Medulla oblongata (tissue), 1 donor: ENCODE data around the gene SSRP1.

Source experiments
- DNase-seq: peaks from one replicate; pipeline ENCODE4 v3.0.0-alpha.2; 2015; ENCODE audit errors: extremely low spot score

SSRP1 gene

GRCh38 chr11:57314221-57314973 is 21.3 kb downstream of the SSRP1 start:
- DNase-seq = no peak

GRCh38 chr11:57313788-57314135 is 21.9 kb downstream of the SSRP1 start:
- DNase-seq = no peak

- DNase-seq = no peak
These were observed 22.5 kb downstream of the SSRP1 start for GRCh38 chr11:57313071-57313787.

- no peak for DNase-seq
These were observed 23.1 kb downstream of the SSRP1 start for GRCh38 chr11:57312511-57313021.

GRCh38 chr11:57311109-57311936 is 24.4 kb downstream of the SSRP1 start:
- peak; percentile 60 for DNase-seq

GRCh38 chr11:57310630-57311086 is 25.0 kb downstream of the SSRP1 start:
- DNase-seq = no peak

- DNase-seq = no peak
These were observed 25.6 kb downstream of the SSRP1 start for GRCh38 chr11:57310091-57310490.

GRCh38 chr11:57309106-57310059 is 26.3 kb downstream of the SSRP1 start:
- no peak for DNase-seq

- DNase-seq = no peak
These were observed 27.1 kb downstream of the SSRP1 start for GRCh38 chr11:57308426-57309060.

GRCh38 chr11:57307666-57308270 is 27.9 kb downstream of the SSRP1 start:
- no peak for DNase-seq

GRCh38 chr11:57306940-57307565 is 28.6 kb downstream of the SSRP1 start:
- no peak for DNase-seq

- DNase-seq = no peak
These were observed 29.4 kb downstream of the SSRP1 start for GRCh38 chr11:57306161-57306876.

- DNase-seq = no peak
These were observed 30.2 kb downstream of the SSRP1 start for GRCh38 chr11:57305523-57305922.

GRCh38 chr11:57303990-57304579 is 31.6 kb downstream of the SSRP1 start:
- no peak for DNase-seq

- DNase-seq = no peak
These were observed 32.3 kb downstream of the SSRP1 start for GRCh38 chr11:57303280-57303989.

- no peak for DNase-seq
These were observed 33.2 kb downstream of the SSRP1 start for GRCh38 chr11:57302489-57302888.

GRCh38 chr11:57301711-57302423 is 33.8 kb downstream of the SSRP1 start:
- no peak for DNase-seq
